Testis (tissue), 2 donors: ENCODE results near the gene ALAD.

Source experiments
- CTCF ChIP-seq, 3 experiments: fragments of 450-650 bp in 2 of 3; fragments of 200-600 bp in 1 of 3; sonication (generic) in 1 of 3; IDR thresholded peaks; one replicate each; pipeline ENCODE4 v1.5.1; 2016 to 2019; ENCODE audit warnings: antibody characterized with exemption in 3 of 3, mild to moderate bottlenecking in 2 of 3, moderate library complexity in 1 of 3
- POLR2A ChIP-seq: fragments of 450-650 bp; IDR thresholded peaks from one replicate; pipeline ENCODE4 v1.6.1; 2017; ENCODE audit warnings: antibody characterized with exemption, mild to moderate bottlenecking, moderate library complexity

DNA sequence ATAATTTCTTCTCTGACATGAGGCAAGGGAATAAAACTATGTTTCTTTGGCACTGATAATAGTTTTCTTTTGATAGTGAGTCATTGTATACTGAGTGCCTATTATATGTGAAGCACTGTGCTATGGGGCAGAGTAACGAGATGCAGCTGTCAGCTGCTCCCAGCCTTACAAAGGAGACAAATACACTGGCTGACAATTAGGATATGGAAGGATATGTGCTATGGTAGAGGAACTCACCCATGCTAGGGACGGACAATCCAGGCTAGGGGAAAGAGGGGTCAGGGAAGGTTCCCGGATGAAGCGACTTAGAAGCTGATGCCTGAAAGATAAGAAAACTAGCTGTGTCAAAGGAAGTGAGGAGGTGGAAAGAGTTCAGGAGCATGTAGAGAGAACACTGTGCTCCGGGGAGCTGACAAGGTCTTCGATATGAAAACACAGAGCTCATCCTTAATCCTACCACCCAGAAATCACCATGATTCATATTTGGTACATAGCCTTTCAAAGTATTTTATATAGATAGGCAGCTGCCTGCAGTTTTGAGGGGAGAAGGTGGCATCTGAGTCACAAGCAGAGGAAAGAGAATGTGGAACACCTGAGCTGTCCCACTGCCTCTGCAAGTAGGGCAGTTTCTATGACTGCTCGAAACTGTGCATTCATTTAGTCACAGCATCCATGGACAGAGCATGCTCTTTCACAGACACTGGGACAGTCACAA lies 39.6 kb downstream of the ALAD start:
- TF ChIP-seq CTCF (IDR thresholded peaks at IDR 0.05) (no peak), POLR2A (no peak)
